MV-4-11 (cell line): ENCODE data around the gene NPVF.
A peak's percentile ranks its signal among the peaks of the same experiment; 100 is the strongest.

Experiments
- DNase-seq: peaks from one replicate; lab custom pipeline; 2025; lab: John Stamatoyannopoulos, UW

The NPVF gene

DNA sequence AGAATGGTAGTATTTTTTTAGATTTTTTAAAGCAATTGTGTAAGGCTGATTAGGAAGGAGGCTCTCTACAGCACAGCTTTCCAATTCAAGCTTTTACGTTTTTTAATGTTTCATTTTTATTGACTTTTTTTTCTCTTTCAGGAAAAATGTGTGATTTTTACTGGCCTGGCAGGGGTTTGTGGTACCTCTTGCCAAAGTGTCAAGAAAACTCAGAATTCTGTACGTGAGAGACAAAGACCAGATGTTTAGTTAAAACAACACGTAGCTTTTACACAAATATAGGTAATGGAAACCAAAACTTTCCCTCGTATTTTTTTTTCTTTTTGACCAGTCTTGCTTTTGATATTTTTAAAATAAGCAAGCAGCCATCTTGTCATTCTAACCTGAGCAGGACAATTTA lies 6.0 kb upstream of the NPVF start:
- no peak for DNase-seq

DNA sequence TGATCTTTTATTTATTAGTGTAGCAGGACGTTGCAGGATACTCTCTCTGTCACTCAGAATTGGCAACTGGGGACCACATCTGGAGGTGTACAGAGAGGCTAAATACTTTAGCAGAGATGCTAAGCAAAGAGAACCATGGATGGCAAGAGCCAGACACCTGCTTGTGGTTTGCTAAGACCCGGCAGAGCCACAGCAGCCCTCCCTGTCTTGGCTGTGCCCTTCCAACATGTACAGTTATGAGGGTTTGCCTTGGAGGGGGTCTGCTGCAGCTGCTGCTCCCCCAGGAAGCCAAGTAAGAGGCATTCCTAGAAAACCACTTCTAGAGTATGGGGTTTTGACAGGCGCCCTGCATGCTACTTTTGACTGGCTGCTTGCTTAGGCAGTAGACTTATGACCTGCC lies 5.1 kb downstream of the NPVF start:
- no peak for DNase-seq

DNA sequence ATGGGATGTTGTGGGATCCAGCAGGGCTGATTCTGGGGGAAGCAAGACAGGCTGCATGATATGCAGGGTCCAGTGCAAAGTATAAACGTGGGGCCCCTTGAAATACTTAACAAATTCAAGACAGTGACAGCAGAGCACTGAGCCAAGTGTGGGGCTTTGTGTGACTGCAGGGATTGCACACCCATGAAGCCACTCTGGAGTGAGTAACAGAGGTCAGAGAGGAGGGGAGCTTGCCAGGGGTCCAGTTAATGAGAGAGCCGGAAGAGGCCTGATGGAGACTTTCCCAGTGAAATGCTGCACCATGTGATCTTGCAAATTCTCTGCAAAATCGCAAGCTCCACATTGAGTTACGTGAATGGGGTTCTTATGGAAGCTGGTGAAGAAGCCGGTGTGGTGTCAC lies 5.6 kb downstream of the NPVF start:
- no peak for DNase-seq

DNA sequence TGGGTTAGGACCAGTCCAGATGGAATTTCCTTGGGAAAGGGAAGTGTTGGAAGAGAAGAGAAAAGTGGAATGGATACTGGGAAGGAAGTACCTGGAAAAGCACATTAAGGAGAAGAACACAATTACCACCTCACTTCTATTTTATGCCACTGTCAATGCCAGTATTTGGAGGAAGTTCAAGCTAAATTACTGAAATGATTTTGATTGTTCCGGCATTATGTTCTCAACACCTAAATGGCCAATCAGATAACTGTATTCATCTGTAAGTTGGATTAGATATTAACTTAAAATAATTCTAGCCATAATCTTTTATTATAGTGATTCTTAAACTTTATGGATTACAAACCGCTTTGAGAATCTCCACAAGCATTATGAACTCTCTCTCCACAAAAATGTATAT lies 7.3 kb downstream of the NPVF start:
- no peak for DNase-seq

DNA sequence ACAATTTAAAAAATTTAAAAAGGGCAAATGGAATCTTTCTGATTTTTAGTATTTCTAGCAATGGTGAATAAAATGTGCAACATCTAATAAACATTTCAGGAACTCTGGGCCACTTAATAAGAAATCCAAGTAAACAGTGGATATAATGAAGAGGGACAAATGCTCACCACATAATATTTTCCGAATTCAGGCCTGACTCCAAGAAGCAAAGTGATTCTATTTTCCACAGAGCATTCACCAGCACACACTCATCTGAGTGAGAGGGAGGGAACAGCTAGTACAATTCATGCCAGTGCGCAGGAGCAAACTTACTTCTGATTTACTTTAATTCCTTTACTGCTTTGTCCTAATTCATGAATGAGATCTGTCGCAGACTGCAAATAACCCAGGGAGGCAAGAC lies 10.1 kb downstream of the NPVF start:
- no peak for DNase-seq

DNA sequence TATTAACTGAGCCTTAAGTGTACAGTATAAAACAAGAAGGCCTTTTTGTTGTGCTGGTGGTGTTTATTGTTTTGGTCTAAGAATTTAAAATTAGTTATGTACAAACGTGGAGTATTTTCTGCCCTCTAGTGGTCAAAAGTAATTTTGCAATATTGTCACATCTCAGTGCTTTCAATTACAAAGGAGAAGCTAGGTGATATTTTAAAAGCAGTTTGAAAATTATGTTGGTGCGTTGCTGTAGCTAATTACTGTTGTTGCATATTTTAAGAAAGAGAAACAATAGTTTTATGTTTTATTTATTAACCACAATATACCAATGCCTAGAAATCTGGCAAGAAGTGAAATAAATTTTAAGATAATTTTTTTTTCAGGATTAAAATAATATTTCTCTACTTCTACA lies 11.4 kb downstream of the NPVF start:
- peak; percentile 23 for DNase-seq

DNA sequence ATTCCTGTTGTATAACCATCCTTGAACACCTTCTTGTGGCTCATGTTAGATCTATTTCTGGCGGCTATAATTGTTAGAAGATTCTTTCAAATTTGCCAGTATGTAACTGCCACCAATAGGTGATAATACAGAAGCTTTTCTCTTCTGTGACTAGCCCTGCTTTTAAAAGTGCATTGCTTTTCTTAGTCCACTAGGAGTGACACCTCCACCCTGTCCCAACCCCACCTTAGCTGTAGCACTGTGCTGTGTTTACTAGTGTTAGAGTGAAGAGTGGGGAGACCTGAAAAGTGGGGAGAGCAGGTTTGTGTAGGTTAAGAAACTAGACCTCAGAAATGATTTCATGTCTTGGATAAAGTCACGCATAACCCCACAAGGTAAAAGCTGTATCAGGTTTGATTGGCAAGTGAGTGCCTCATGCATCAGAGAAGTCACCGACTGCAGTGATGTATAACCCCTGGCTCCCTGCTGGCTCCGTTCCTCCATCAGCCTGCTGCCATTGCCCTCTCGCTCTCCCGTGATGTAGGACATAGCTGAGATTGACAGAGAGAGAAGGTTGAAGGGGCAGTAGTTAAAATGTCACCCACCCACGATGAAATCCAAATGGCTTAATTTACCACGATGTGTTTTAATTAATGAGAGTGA lies 12.5 kb downstream of the NPVF start:
- DNase-seq: no peak

DNA sequence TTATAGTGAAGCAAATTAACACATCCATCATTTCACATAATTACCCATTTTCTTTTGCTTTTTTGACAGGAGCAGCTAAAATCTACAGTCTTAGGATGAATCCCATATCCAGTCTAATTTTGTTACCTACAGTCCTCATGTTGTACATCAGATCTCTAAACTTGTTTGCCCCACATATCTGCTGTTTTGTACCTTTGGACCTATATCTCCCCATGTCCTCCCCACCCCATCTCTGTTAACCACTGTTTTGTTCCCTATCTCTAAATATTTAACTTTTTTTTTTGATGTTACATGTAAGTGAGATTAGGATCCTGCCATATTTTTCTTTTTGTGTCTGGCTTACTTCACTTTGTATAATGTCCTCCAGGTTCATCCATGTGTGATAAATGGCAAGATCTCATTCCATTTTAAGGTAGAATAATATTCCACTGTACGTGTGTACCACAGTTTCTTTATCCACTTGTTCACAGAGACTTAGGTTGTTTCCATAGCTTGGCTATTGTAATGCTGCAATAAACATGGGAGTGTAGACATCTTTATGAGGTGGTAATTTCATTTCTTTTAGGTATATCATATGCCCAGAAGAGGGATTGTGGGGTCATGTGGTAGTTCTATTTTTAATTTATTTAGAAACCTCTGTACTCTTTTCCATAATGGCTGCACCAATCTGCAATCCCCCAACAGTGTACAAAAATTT lies 19.6 kb downstream of the NPVF start:
- no peak for DNase-seq

DNA sequence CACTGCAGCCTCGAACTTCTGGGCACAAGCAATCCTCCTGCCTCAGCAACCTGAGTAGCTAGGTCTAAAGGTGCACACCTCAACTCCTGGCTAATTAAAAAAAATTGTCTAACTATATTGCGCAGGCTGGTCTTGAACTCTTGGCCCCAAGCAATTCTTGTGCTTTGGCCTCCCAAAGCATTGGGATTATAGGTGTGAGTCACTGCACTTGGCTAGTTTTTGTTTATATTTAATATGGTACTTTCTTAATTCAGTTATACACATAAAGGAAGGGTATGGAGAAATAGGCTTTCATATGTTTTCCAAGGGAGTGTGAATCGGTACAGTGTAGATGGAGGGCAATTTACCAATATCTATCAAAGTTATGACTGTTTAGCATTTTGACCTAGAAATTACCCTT lies 20.4 kb downstream of the NPVF start:
- DNase-seq: no peak

DNA sequence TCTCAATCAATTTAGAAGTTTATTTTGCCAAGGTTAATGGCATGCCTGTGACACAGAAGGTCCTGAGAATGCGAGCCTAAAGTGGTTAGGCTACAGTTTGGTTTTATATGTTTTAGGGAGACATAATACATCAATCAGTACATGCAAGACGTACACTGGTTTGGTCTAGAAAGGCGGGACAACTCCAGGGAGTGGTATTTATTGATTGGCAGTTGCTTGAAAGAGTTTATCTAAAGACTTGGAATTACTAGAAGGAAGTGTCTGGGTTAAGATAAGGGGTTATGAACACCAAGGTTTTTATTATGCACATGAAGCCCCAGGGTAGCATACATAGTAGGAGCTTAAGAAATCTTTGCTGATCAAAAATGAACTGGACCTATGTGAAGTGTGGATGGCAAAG lies 21.5 kb downstream of the NPVF start:
- no peak for DNase-seq

DNA sequence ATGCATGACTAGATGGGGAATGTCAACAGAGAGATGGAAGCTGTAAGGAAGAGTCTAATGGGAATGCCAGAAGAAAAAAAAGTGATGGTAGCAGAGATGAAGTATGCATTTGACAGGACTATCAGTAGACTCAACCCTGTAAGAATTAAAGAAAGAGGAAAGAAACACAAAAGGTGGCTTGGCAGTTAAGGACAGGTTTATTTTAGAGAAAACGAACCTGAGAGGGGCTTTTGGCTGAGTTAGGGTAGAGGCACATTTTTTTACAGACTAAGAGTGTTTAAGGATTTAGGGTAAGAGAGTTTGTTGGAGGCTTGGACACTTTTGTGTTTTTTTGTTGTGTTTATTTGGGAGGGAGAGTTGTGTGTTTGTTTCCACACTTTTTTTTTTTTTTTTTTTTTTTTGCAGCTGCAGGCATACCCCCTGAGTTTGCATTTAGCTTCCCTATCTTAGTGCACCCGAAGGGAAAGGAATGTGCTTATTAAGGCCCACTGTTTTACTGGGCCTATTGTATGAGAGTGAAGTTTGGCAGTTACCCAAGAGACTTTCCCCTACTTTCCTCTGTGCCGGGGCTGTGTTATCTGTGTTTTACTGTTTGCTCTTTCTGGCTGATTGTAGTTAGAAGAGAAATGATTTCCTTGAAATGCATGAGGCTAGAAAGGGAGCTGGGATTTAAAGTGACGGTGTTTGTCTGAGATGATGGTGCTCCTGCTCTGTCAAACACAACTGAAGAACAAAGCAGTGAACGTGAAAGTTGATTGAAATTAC lies 32.0 kb downstream of the NPVF start:
- DNase-seq: no peak

DNA sequence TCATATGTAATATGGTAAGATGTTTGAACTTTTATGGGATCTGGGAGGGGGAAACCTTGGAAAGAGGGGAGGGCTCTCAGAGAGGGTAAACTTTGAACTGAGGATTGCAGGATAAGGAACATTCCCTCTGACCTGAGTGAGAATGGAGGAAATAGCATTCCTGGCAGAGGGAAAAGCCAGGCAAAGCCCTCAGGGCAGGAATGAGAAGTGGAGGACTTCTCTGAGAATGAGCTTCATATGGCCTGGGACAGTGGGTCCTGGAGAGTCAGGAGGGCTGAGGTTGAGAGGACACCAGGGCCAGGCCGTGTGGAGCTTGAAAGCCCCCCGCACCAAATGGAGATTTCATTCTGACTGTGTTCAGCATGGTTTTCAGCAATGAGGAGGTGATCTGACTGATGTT lies 34.2 kb downstream of the NPVF start:
- no peak for DNase-seq

DNA sequence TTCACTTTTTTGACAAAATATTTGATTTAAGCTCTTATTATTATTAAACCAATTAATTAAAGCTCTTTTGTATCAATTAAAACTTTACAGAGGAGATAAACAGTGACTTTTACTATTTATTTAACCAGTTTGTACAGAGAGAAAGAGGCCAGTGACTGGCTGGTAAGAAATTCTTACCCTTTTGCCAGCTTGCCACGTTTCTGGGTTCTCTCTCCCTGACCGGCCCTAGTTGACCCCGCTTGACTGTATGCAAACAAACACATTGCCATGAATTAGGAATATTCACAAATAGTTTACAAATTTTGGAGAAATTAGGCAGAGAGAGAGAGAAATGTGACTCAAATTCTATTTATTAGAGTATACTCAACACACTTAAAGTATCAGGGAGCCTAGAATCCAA lies 36.2 kb downstream of the NPVF start:
- DNase-seq: no peak

DNA sequence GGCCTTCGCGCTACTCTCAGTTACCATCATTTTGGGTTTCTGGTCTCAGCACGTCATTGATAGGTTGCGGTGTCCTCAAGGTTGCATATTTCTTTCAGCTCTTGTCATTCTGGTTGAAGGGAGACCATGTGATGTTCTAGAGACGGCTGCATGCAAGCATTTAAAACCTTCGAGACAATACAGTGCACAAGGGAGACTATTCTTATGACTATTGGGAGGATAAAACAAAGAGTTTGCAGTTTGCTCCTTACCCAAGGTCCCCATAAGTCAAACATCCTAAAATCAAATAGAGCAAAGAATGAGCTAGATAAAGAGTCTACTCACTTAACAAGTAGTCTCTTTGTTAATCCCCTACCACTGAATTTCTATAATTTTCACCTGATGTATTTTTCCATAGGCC lies 39.1 kb downstream of the NPVF start:
- DNase-seq: no peak

DNA sequence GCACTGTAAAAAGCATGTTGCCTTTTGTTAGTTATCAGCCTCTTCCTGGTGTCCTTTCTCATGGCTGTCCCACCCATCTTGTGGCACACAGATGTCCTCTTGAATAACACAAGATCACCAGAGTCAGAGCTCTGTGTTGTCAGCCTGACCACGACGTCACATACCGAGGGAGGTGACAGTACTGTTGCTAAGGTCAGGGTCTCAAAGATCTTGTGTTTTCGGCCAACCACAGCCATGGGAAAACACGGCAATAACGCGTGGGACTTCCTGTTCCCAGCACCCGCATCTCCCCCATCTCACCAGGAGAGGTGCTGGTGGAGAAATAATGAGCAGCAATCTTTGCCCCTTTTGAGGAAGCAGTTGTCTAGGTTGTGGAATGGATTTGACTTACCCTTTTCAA lies 40.4 kb downstream of the NPVF start:
- DNase-seq: peak; percentile 56

DNA sequence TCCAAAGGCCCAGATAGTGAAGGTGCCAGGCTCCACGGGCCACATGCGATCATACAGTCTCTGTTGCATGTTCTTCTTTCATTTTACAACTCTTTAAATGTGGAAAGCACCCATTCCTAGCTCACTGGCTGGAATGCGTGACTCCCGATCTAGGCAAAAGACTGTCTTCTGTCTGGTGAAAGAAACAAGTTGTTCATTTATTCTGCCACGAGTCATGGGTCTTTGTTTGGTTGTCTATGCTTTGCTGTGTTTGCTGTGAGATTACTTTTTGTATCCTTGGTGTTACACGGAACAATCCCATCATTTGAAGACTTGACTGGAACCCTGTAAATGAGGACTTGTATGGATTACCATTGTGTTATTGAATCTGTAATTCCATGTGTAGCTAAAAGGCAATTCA lies 41.9 kb downstream of the NPVF start:
- DNase-seq: no peak

DNA sequence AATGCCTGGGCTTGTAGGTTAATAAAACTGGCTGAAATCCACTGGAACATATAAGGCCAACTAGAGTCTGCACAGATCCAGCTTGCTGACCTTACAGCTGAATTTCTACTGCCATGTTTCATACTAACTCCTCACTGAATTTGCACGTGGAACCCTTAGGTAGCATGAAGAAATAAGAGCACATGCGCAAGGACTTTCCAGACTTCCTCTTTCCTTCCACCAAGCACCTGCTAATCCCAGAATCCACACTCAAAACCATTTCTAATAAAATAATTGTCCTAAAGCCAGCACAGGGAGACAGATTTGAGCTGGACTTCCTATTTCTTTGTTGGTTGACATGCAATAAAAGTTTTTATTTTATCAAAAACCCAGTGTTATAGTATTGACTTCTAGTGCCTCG lies 46.8 kb downstream of the NPVF start:
- peak; percentile 30 for DNase-seq

DNA sequence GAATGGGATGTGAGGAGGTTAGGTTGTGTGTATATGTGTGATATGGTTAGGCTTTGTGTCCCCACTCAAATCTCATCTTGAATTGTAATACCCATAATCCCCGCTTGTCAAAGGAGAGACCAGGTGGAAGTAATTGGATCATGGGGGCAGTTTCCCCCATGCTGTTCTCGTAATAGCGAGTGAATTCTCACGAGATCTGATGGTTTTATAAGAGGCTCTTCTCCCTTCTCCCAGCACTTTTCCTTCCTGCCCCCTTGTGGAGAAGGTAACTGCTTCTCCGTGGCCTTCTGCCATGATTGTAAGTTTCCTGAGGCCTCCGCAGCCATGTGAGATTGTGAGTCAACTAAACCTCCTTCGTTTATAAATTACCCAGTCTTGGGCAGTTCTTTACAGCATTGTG lies 47.3 kb downstream of the NPVF start:
- no peak for DNase-seq

DNA sequence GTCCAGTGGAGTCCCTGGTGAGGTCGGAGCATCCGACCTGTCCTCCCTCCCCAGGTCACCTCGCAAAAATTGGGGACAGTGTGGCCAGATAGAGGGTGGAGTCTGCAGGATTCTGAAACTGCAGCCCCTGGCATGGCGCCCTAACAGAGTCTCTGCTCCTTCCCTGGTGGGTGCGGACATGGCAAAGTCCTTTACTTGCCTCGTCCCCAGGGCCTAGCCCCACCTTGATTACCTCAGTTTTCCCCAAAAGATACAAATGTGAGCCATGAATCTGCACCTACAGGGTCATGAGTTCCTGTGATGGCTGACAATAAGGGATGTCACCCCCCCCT lies 47.7 kb downstream of the NPVF start:
- DNase-seq: no peak

DNA sequence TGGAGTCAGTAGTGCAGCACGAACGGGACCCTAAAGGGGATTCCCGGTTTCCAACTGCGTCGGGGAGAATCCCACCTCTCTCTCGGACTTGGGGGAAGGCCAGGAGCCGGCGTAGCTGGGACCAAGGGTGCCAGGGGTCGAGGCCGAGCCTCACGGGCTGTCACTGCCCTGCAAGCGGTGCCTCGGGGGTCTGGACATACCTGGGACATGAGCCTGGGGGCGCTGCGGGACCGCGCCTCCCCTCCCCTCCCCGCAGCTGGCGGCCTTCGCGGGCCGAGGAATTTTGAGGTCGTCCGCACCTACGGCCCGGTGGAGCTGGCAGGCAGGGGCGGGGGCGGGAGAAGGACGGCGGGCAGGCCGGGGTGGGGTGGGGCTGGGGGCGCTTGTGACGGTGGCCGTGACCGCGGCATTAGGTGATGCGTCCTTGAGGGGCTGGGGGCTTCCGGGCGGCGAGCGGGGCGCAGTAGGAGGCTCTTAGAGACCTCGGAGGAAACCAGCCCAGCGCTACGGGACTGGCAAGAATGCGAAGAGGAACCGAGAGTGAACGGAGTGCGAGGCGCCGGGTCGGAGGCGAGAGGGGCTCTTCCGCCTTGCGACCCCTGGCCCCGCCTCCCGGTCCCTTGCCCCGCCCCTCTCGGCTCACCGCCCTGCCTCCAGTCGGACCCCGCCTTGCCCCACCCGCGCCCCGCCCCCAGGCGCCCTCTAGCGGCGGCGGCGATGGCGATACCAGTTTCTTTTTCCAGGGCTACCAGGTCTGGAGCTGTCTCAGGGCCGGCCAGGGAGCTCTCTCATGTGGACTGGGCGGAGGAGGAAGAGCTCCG lies 48.3 kb downstream of the NPVF start:
- DNase-seq: peak; percentile 92

DNA sequence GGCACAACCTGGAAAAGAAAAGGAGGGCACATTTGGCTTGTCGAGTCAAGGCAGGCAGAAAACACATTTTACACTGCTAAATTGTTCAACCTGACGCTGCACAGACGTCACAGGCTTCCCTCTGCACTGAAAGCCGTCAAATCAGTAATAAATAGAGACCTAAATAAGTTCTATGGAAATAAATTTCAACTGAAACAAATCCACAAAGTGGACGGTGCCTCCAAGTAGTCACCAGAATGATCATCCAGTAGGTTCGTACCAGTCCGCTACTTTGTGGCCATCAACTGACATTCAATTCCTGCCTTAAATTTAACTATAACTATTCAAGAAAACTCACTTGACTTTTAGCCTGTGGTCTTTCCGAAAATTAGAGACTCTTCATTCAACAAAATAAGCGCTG lies 49.0 kb downstream of the NPVF start:
- DNase-seq: no peak
